ENCODE measurements around the gene MAP3K2.

DNA sequence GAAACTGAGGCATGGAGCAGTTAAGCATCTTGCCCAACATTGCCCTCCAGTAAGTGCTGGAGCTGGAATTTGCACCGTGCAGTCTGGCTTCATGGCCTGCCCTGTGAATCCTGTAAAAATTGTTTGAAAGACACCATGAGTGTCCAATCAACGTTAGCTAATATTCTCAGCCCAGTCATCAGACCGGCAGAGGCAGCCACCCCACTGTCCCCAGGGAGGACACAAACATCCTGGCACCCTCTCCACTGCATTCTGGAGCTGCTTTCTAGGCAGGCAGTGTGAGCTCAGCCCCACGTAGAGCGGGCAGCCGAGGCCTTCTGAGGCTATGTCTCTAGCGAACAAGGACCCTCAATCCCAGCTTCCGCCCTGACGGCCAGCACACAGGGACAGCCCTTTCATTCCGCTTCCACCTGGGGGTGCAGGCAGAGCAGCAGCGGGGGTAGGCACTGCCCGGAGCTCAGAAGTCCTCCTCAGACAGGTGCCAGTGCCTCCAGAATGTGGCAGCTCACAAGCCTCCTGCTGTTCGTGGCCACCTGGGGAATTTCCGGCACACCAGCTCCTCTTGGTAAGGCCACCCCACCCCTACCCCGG, 31.8 kb upstream of the MAP3K2 start:
- TF ChIP-seq, protein P1, sequence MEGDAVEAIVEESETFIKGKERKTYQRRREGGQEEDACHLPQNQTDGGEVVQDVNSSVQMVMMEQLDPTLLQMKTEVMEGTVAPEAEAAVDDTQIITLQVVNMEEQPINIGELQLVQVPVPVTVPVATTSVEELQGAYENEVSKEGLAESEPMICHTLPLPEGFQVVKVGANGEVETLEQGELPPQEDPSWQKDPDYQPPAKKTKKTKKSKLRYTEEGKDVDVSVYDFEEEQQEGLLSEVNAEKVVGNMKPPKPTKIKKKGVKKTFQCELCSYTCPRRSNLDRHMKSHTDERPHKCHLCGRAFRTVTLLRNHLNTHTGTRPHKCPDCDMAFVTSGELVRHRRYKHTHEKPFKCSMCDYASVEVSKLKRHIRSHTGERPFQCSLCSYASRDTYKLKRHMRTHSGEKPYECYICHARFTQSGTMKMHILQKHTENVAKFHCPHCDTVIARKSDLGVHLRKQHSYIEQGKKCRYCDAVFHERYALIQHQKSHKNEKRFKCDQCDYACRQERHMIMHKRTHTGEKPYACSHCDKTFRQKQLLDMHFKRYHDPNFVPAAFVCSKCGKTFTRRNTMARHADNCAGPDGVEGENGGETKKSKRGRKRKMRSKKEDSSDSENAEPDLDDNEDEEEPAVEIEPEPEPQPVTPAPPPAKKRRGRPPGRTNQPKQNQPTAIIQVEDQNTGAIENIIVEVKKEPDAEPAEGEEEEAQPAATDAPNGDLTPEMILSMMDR (IDR thresholded peaks at IDR 0.05): no peak
- TF ChIP-seq POLR2A (IDR thresholded peaks at IDR 0.05): no peak

Measured in thyroid gland (tissue), 4 donors.